Liver (tissue), 3 donors: ENCODE results near the gene ELAC2.

ENCODE experiments used
- CTCF ChIP-seq: fragments of 150-350 bp; IDR thresholded peaks from 2 replicates; pipeline ENCODE4 v1.5.1; 2017; ENCODE audit warnings: improper control_type of control experiment, low read depth, low read length; ENCODE audit not compliant: missing input control
- FOXA2 ChIP-seq: IDR thresholded peaks from 2 replicates; pipeline ENCODE4 v1.6.1; 2016; ENCODE audit warnings: antibody characterized with exemption
- GABPA ChIP-seq, 2 donors: IDR thresholded peaks in 1 of 2; conservative IDR thresholded peaks in 1 of 2; 2 replicates each; pipeline ENCODE4 v1.6.1; 2016; ENCODE audit warnings: antibody characterized with exemption in 2 of 2, mild to moderate bottlenecking in 1 of 2, moderate library complexity in 1 of 2
- JUND ChIP-seq, 2 donors: IDR thresholded peaks; 2 replicates each; pipeline ENCODE4 v1.6.1; 2016; ENCODE audit warnings: antibody characterized with exemption in 2 of 2
- RAD21 ChIP-seq, 2 donors: IDR thresholded peaks; 2 replicates each; pipeline ENCODE4 v1.6.1; 2016; ENCODE audit warnings: antibody characterized with exemption in 2 of 2, mild to moderate bottlenecking in 2 of 2
- TAF1 ChIP-seq: conservative IDR thresholded peaks from 2 replicates; pipeline ENCODE4 v1.6.1; 2016; ENCODE audit warnings: antibody characterized with exemption, mild to moderate bottlenecking
- TF ChIP-seq, protein P1 (sequence below): IDR thresholded peaks from 2 replicates; pipeline ENCODE4 v1.6.1; 2016; ENCODE audit warnings: antibody characterized with exemption
- TF ChIP-seq, protein P2 (sequence below): IDR thresholded peaks from 2 replicates; pipeline ENCODE4 v1.6.1; 2016; ENCODE audit warnings: antibody characterized with exemption
- donor health status: healthy.
- donor health status: healthy.

- TF ChIP-seq CTCF (no peak), JUND (IDR thresholded peaks at IDR 0.05) (no peak), GABPA (IDR thresholded peaks at IDR 0.05 in 1 of 2, conservative IDR thresholded peaks at IDR 0.05 in 1 of 2) (no peak), TAF1 (no peak), FOXA2 (no peak), RAD21 (IDR thresholded peaks at IDR 0.05) (no peak)
- TF ChIP-seq, protein P1, sequence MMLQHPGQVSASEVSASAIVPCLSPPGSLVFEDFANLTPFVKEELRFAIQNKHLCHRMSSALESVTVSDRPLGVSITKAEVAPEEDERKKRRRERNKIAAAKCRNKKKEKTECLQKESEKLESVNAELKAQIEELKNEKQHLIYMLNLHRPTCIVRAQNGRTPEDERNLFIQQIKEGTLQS: no peak
- TF ChIP-seq, protein P2, sequence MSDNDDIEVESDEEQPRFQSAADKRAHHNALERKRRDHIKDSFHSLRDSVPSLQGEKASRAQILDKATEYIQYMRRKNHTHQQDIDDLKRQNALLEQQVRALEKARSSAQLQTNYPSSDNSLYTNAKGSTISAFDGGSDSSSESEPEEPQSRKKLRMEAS: no peak
Measured at GRCh38 chr17:12964840-12965239, 53.0 kb downstream of the ELAC2 start.
